ENCODE data around the gene MADD.
A peak's percentile ranks its signal among the peaks of the same experiment; 100 is the strongest.

MADD gene

GRCh38 chr11:47251751-47252150 is 18.2 kb upstream of the MADD start:
- DNase-seq (ENCODE audit: low read depth): no peak

DNA sequence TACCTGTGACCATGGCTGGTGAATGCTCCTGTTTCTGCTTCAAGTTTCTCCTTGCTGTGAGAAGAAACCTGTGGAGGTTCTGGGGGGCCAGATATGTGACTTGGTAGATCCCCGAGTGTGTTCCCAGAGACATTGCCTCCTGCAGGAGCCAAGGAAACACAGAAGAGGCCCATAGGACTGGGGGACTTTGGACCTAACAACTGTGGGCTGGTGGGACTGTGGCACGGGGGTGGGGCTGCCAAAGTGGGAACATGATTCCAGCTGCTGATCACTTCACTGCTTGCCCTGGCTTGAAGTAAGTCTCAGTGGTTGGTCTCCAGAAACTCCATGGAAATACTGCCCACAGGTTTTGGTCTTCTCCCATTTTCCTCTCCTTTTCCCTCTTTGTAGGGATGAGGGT is 16.3 kb upstream of the MADD start:
- no peak for DNase-seq (ENCODE audit: low read depth)

- no peak for DNase-seq (ENCODE audit: low read depth)
Measured at GRCh38 chr11:47254386-47254785, 15.5 kb upstream of the MADD start.

DNA sequence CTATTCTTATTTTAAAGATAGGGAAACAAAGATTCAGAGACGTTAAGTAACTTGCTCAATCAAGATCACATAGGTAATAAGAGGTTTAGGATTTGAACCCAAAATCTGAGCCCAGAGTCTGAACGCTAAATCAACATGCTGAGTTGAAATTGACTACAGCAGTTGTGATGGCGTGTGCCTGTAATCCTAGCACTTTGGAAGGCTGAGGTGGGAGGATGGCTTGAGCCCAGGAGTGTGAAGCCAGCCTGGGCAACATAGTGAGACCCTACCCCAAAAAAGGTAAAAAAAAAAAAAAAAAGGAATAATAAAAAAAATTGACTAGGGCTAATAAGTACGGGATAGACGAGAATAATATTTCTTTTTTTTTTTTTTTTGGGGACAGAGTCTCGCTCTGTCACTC is 13.6 kb upstream of the MADD start:
- no peak for DNase-seq (ENCODE audit: low read depth)

GRCh38 chr11:47257177-47257516 is 12.8 kb upstream of the MADD start:
- no peak for DNase-seq (ENCODE audit: low read depth)

GRCh38 chr11:47257517-47258316 is 12.2 kb upstream of the MADD start, which contains the start of gene NR1H3:
Gene NR1H3 (plus strand): TSS chr11:47257996. CDS start chr11:47259217, 1,221 bp downstream.
- DNase-seq (ENCODE audit: low read depth): no peak

DNA sequence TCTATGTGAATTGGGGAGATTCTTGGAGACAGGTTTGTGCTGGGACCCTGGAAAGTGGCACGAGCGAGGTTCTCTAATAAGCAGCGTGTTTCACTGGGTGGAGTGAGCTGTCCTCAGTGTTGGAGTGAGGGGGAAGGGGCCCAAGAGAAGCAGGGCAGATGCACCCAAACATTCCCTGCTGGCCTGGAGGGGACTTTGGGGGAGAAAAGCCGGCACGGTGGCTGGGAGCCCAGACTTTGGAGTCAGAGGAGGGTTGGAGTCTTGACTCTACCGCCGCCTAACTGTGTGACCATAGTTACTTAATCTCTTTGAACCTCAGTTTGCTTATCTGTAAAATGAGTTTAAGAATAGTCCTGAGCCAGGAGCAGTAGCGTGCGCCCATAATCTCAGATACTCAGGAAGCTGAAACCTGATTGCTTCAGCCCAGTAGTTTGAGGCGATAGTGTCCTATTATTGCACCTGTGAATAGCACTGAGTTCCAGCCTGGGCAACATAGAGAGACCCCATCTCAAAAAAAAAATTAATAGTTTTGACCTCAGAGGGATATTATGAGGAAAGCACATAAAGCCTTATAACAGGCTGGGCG is 11.5 kb upstream of the MADD start:
- no peak for DNase-seq (ENCODE audit: low read depth)

DNA sequence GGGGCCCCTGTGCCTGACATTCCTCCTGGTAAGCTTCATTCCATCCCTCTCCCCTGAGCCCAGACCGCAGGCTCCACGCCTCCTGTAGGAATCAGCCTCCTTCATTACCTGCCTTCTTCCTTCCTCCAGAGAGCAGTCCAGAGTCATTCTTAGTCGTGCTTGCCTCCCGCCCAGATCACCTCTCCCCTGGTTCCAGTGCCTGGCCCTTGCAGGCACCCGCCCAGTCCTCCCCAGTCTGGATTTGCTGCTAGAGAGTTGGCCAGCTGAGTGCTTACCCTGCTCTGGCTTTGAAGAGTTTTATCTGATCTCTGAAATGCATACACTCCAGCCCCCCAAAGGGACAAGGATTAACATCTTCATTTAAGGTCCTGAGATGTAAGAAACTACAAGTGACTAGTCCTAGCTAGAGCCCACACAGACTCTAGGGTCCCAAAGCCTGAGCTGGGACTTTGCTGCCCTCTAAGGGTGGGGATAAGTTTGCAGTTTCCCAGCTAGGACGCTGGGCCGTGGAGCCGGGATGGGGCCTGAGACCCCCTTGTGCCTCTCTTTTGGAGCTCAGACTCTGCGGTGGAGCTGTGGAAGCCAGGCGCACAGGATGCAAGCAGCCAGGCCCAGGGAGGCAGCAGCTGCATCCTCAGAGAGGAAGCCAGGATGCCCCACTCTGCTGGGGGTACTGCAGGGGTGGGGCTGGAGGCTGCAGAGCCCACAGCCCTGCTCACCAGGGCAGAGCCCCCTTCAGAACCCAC is 10.5 kb upstream of the MADD start:
- peak; percentile 28 for DNase-seq (ENCODE audit: low read depth)

GRCh38 chr11:47260366-47260765 is 9.6 kb upstream of the MADD start:
- DNase-seq (ENCODE audit: low read depth): no peak

DNA sequence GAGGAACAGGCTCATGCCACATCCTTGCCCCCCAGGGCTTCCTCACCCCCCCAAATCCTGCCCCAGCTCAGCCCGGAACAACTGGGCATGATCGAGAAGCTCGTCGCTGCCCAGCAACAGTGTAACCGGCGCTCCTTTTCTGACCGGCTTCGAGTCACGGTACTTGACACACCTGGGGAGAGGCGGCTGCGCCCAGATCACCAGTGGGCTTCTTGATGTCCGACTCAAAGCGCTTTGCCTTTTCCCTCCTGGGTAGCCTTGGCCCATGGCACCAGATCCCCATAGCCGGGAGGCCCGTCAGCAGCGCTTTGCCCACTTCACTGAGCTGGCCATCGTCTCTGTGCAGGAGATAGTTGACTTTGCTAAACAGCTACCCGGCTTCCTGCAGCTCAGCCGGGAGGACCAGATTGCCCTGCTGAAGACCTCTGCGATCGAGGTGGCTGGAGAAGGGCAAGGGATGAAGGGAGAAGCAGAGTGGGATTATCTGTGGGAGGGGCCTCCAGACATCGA is 8.6 kb upstream of the MADD start:
- DNase-seq (ENCODE audit: low read depth): no peak

DNA sequence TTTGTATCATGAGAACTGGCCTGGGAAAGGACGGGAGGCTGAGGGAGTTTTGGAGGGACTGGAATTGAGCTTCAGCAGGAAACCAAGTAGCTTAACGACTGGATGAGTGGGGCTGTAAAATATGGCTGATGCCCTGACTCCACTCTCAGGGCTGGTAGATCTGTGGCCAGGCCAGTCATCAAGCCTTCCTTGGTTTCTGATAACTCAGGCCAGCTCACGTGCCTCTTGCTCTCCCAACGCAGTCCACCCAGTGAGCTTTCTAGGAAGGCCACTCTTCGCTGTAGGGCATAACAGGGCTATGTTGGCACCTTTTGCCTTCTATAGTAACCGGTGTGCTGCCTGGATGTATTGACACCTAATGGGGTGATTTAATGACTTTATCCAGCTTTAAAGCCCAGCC is 5.8 kb upstream of the MADD start:
- no peak for DNase-seq (ENCODE audit: low read depth)

DNA sequence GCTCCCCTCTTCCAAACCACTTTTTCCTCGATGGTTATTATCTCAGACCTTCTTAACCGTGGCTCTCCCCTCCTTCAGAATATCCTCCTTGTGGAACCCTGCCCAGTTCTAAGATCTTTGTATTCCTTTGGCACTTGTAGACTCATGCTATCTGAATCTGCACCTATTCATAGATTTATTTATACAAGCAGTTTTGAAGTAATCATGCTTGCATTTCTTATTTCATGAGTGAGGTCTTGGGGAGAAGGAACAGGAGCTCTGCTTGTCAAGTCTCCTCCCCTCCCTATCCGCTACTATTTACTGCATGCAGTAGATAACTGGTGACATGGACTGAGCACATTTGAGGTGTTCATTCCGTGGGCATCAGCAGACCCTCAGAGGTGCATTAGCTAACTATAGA is 5.4 kb upstream of the MADD start:
- DNase-seq (ENCODE audit: low read depth): no peak

GRCh38 chr11:47267876-47268275 is 2.1 kb upstream of the MADD start:
- no peak for DNase-seq (ENCODE audit: low read depth)

DNA sequence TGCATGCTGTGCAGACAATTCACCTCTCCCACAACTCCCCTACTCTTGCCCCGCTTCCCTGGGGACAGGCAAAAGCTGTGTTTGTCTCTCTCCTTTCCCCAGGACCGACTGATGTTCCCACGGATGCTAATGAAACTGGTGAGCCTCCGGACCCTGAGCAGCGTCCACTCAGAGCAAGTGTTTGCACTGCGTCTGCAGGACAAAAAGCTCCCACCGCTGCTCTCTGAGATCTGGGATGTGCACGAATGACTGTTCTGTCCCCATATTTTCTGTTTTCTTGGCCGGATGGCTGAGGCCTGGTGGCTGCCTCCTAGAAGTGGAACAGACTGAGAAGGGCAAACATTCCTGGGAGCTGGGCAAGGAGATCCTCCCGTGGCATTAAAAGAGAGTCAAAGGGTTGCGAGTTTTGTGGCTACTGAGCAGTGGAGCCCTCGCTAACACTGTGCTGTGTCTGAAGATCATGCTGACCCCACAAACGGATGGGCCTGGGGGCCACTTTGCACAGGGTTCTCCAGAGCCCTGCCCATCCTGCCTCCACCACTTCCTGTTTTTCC is 1.4 kb upstream of the MADD start:
- DNase-seq (ENCODE audit: low read depth): no peak

GRCh38 chr11:47269002-47269828 is 718 bp upstream of the MADD start:
- DNase-seq (ENCODE audit: low read depth): peak; percentile 80

GRCh38 chr11:47270331-47271271 is 668 bp downstream of the MADD start:
- no peak for DNase-seq (ENCODE audit: low read depth)

DNA sequence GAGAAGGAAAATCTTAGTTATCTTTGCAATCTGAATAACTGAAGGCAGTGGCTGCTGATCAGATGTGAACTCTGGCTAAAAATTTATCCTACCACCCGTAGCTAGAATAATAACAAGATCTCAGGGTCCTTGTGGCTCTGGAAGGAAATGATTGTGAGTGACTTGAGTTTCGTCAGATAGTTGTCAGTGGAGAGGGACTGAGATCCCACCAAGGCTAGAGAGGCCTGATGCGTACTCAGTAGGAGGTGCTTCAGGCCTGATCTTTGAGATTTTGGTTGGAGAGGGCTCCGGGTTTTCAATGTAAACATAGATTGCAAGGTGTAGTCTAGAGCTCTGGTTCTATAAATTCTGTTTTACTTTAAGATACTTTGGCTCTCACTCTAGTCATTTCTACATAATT is 1.4 kb downstream of the MADD start:
- DNase-seq (ENCODE audit: low read depth): no peak

DNA sequence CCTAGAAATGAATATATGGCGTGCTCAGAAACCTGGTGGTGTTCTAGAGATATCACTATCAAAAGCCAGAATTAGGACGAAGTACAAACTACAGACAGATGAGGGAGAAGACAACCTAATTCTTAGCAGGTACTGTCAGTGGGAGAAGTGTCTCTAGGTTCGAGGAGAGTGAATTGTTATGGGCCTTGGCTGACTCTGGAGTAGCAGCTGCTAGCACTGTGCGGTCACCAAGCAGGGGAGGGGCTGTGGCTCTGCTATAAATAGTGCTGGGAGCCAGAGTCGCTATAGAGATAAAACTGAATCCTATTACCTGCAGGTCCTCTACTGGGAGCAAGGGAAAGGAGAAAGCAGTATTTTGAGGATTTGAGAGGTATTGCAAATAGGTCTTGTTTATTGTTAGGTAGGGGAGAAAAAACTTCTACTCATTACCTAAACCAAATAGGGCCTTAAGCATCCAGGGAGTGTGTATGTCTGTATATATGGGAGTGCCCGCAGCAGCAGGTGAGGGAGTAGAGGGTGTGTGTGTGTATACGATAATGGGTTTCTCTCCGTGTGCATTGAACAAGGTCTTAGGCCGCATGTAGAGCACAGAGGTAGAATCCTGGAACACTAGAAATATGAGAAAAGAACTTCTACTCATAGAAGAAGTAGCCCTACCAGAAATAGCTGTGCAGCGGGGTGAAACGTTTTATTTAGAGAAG is 2.2 kb downstream of the MADD start:
- DNase-seq (ENCODE audit: low read depth): no peak

- DNase-seq (ENCODE audit: low read depth): no peak
Measured at GRCh38 chr11:47272706-47273105, 2.8 kb downstream of the MADD start.

Measured in activated T-cell treated with anti-CD3 and anti-CD28 coated beads for 24 hours (primary cell).